NK-92 treated with Interleukin-12 subunit alpha and Interleukin-12 subunit beta, amount 100 ng/mL, for 24 hours (cell line): Measurements from ENCODE around the gene TENM3.

Experiments
- DNase-seq: peaks from one replicate; lab custom pipeline; 2025; lab: John Stamatoyannopoulos, UW

Gene TENM3

GRCh38 chr4:182255441-182256190, 12.4 kb downstream of the TENM3 start:
- no peak for DNase-seq

GRCh38 chr4:182257016-182257415, 13.8 kb downstream of the TENM3 start:
- no peak for DNase-seq

GRCh38 chr4:182257503-182257902, 14.3 kb downstream of the TENM3 start:
- no peak for DNase-seq

GRCh38 chr4:182258441-182259000, 15.3 kb downstream of the TENM3 start:
- DNase-seq = no peak

GRCh38 chr4:182261651-182262223, 18.5 kb downstream of the TENM3 start:
- DNase-seq = no peak

GRCh38 chr4:182263562-182263961, 20.4 kb downstream of the TENM3 start:
- no peak for DNase-seq

GRCh38 chr4:182264139-182264752, 21.0 kb downstream of the TENM3 start:
- no peak for DNase-seq

- no peak for DNase-seq
Measured at GRCh38 chr4:182265881-182266280, 22.7 kb downstream of the TENM3 start.

GRCh38 chr4:182267048-182267447, 23.8 kb downstream of the TENM3 start:
- no peak for DNase-seq

- DNase-seq = no peak
Measured at GRCh38 chr4:182268966-182269365, 25.8 kb downstream of the TENM3 start.

GRCh38 chr4:182271731-182272130, 28.5 kb downstream of the TENM3 start:
- no peak for DNase-seq

GRCh38 chr4:182272151-182272550, 28.9 kb downstream of the TENM3 start:
- DNase-seq = no peak

- no peak for DNase-seq
Measured at GRCh38 chr4:182273191-182273935, 30.2 kb downstream of the TENM3 start.

- no peak for DNase-seq
Measured at GRCh38 chr4:182276210-182277109, 33.3 kb downstream of the TENM3 start.

- no peak for DNase-seq
Measured at GRCh38 chr4:182277377-182277776, 34.2 kb downstream of the TENM3 start.

GRCh38 chr4:182278729-182279128, 35.5 kb downstream of the TENM3 start:
- no peak for DNase-seq

- no peak for DNase-seq
Measured at GRCh38 chr4:182280436-182281111, 37.4 kb downstream of the TENM3 start.

- DNase-seq = no peak
Measured at GRCh38 chr4:182286035-182286434, 42.8 kb downstream of the TENM3 start.

GRCh38 chr4:182286931-182287330, 43.7 kb downstream of the TENM3 start:
- no peak for DNase-seq

GRCh38 chr4:182288534-182288933, 45.3 kb downstream of the TENM3 start:
- no peak for DNase-seq

- DNase-seq = no peak
Measured at GRCh38 chr4:182289809-182290208, 46.6 kb downstream of the TENM3 start.
